SU-DHL-6 (cell line): Measurements from ENCODE around the gene NAV3.

Source experiments
- H2AFZ ChIP-seq: fragments of 200-600 bp; sonication (generic); 2 replicates; pipeline ENCODE4 v1.6.1; 2014; ENCODE audit warnings: low read depth, mild to moderate bottlenecking, moderate library complexity, mixed read lengths, antibody characterized with exemption, low read length; ENCODE audit not compliant: severe bottlenecking
- H3F3A ChIP-seq: fragments of 200-600 bp; shearing (Covaris generic); 2 replicates; pipeline ENCODE4 v1.6.0; 2016; ENCODE audit warnings: antibody characterized with exemption, mild to moderate bottlenecking; ENCODE audit not compliant: insufficient read depth
- H3K27ac ChIP-seq: fragments of 200-600 bp; sonication (generic); 2 replicates; pipeline ENCODE4 v1.5.1; 2016; ENCODE audit warnings: low read depth, mild to moderate bottlenecking, low read length, moderate library complexity, mixed read lengths
- H3K27me3 ChIP-seq: fragments of 200-600 bp; sonication (generic), shearing (Covaris generic); 2 replicates; pipeline ENCODE4 v1.6.0; 2014; ENCODE audit warnings: mild to moderate bottlenecking, low read length
- H3K36me3 ChIP-seq: fragments of 200-600 bp; sonication (generic); 2 replicates; pipeline ENCODE4 v1.6.1; 2014; ENCODE audit warnings: mild to moderate bottlenecking, low read length, mixed read lengths
- H3K4me2 ChIP-seq: fragments of 300-600, 200-600 bp; shearing (Covaris generic), sonication (generic); 2 replicates; pipeline ENCODE4 v1.6.0; 2014; ENCODE audit warnings: low read length, low read depth, mild to moderate bottlenecking; ENCODE audit not compliant: poor library complexity, severe bottlenecking
- H3K4me3 ChIP-seq: fragments of 200-600 bp; sonication (generic); 2 replicates; pipeline ENCODE4 v1.5.1; 2014; ENCODE audit warnings: antibody characterized with exemption, low read length, mild to moderate bottlenecking, mixed read lengths; ENCODE audit not compliant: insufficient read depth, poor library complexity, severe bottlenecking
- H3K79me2 ChIP-seq: fragments of 200-600 bp; sonication (generic); 2 replicates; pipeline ENCODE4 v1.6.1; 2014; ENCODE audit warnings: mild to moderate bottlenecking, low read length, moderate library complexity; ENCODE audit not compliant: insufficient read depth
- H3K9ac ChIP-seq: fragments of 200-600 bp; sonication (generic); 2 replicates; pipeline ENCODE4 v1.7.0; 2014; ENCODE audit warnings: mild to moderate bottlenecking, low read length
- H3K9me2 ChIP-seq: fragments of 200-600 bp; sonication (generic); replicated peaks from 2 replicates; pipeline ENCODE4 v1.6.1; 2014; ENCODE audit warnings: low read length; ENCODE audit not compliant: insufficient read depth
- H3K9me3 ChIP-seq: fragments of 200-600 bp; sonication (generic); 2 replicates; pipeline ENCODE4 v1.6.1; 2014; ENCODE audit warnings: low read length, mixed read lengths; ENCODE audit not compliant: insufficient read depth
- H4K20me1 ChIP-seq: fragments of 200-600 bp; sonication (generic); 2 replicates; pipeline ENCODE4 v1.6.1; 2014; ENCODE audit warnings: low read depth, mild to moderate bottlenecking, antibody characterized with exemption, low read length, moderate library complexity, mixed read lengths
- EZH2phosphoT487 ChIP-seq: fragments of 200-600 bp; sonication (generic), shearing (Covaris generic); conservative IDR thresholded peaks from 2 replicates; pipeline ENCODE4 v1.6.1; 2018; ENCODE audit warnings: mild to moderate bottlenecking, antibody characterized with exemption, low read length, moderate library complexity, mixed read lengths
- TF ChIP-seq, protein P1 (sequence below): fragments of 200-600 bp; sonication (generic); IDR thresholded peaks from one replicate; pipeline ENCODE4 v1.5.1; 2017; ENCODE audit warnings: antibody characterized with exemption, mild to moderate bottlenecking, low read length, moderate library complexity; ENCODE audit not compliant: insufficient read depth, poor library complexity, severe bottlenecking

NAV3 gene

DNA sequence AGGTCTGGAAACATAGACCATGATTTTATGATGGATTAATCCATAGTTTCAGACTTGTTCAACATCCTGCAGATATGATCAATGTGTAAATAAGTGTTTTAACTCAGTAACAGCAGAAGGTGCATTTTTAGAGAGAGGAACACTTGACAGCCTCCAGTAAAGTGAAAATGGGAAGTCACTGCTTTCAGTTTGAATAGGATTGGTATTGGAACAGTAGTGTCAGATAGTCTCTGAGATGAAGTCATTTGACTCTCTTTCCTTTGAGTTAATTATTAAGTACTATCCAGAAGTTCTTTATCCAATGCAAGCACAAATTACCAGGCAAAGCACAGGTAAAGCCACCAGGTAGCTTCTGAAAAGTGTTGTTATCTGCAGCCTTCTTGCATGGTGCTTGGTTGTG lies 14.5 kb upstream of the NAV3 start:
- Histone ChIP-seq H2AFZ (no peak overlapping the region), H3K4me2 (no peak overlapping the region), H3K79me2 (no peaks in the 10 kb centered on the region), H3K9me2 (no peaks in the 10 kb centered on the region), H3K27ac (no peak overlapping the region), H3K9ac (no peak overlapping the region), H3K36me3 (no peaks in the 10 kb centered on the region), H3K9me3 (no peaks in the 10 kb centered on the region), H3K27me3 (no peaks in the 10 kb centered on the region), H3K4me3 (no peak overlapping the region), H3F3A (no peaks in the 10 kb centered on the region), H4K20me1 (no peaks in the 10 kb centered on the region)
- no peak for TF ChIP-seq EZH2phosphoT487
- TF ChIP-seq, protein P1, sequence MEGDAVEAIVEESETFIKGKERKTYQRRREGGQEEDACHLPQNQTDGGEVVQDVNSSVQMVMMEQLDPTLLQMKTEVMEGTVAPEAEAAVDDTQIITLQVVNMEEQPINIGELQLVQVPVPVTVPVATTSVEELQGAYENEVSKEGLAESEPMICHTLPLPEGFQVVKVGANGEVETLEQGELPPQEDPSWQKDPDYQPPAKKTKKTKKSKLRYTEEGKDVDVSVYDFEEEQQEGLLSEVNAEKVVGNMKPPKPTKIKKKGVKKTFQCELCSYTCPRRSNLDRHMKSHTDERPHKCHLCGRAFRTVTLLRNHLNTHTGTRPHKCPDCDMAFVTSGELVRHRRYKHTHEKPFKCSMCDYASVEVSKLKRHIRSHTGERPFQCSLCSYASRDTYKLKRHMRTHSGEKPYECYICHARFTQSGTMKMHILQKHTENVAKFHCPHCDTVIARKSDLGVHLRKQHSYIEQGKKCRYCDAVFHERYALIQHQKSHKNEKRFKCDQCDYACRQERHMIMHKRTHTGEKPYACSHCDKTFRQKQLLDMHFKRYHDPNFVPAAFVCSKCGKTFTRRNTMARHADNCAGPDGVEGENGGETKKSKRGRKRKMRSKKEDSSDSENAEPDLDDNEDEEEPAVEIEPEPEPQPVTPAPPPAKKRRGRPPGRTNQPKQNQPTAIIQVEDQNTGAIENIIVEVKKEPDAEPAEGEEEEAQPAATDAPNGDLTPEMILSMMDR: no peak

DNA sequence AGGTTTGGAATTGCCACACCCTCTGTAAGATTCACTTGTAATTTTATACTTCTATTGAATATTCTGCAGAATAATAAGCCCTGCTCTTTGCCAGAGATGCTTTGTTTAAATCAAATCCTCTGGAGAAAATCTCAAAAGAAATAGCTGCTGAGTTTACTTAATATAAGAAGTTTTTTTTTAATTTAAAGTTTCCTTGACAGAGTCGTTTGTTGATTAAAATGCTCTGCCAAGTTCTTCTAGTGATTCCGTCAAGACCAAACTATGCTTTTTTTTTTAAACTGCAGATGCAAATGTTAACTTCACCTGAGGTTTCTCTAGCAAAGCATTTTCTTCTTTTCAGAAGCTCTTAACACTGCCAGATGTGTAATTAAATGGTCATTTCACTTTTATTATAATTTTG lies 13.4 kb upstream of the NAV3 start:
- H4K20me1 ChIP-seq: no peaks in the 10 kb centered on the region

DNA sequence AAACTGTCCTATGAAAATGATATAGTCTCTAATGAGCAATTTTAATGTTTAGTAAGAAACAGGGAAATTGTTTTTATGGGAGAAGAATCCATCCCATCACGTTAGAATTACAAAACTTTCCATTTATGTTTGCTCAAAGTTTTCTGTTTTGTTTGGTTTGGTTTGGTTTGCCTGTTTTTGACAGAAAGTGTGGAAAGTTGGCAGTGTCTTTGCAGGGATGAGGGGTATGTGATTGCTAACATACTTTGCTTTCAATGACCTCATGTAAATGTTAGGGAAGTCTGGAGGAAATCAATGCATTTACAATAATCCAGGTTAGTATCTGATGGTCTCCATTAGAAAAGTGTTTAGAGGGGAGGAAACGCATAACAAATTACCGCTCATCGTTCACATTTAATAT lies 12.3 kb upstream of the NAV3 start:
- Histone ChIP-seq H3K9me2 (no peaks in the 10 kb centered on the region), H3K4me2 (no peak overlapping the region), H3K9me3 (no peaks in the 10 kb centered on the region), H4K20me1 (no peaks in the 10 kb centered on the region), H3F3A (no peaks in the 10 kb centered on the region), H3K9ac (no peak overlapping the region), H2AFZ (no peak overlapping the region), H3K27me3 (no peaks in the 10 kb centered on the region), H3K36me3 (no peaks in the 10 kb centered on the region; the same call in 1 of the 2 replicates), H3K79me2 (no peaks in the 10 kb centered on the region), H3K4me3 (no peak overlapping the region), H3K27ac (no peak overlapping the region)
- TF ChIP-seq, protein P1: no peak
- no peak for TF ChIP-seq EZH2phosphoT487

More for the DNA sequence above, 13.4 kb upstream of the NAV3 start:
- Histone ChIP-seq H3K9ac (no peak overlapping the region), H3F3A (no peaks in the 10 kb centered on the region), H3K27ac (no peak overlapping the region), H3K36me3 (no peaks in the 10 kb centered on the region; the same call in 1 of the 2 replicates), H3K27me3 (no peaks in the 10 kb centered on the region), H3K9me2 (no peaks in the 10 kb centered on the region), H2AFZ (no peak overlapping the region), H3K79me2 (no peaks in the 10 kb centered on the region), H3K4me2 (no peak overlapping the region), H3K9me3 (no peaks in the 10 kb centered on the region), H3K4me3 (no peak overlapping the region)
- TF ChIP-seq, protein P1: no peak
- no peak for TF ChIP-seq EZH2phosphoT487

DNA sequence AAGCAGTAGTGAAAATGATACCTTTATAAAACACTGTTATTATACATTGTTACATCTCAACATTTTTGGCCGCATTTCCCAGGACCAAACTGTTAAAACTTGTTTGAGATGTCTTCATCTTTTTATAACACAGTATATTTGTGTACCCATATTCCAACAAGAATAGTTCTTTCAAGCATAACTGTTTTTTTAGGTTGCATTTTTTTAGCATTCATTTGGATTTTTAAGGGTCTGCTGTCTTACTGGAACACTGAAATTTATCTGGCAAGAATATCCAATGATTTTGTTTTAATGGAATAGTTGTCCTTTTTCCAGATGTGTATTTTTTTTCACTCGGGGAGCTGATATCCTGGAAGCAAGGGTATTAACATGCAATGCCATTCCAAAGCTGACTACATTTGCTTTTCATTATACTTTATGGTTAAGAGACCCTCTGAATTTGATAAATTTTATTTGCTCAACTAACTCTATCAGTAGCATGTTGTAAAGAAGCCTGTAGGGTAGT lies 8.9 kb upstream of the NAV3 start:
- H3K27ac ChIP-seq: no peak overlapping the region
- TF ChIP-seq EZH2phosphoT487: no peak
- TF ChIP-seq, protein P1: no peak
- H3K79me2 ChIP-seq: no peaks in the 10 kb centered on the region
- H3K9ac ChIP-seq: no peak overlapping the region
- H3K4me3 ChIP-seq: no peak overlapping the region
- H3K9me3 ChIP-seq: no peaks in the 10 kb centered on the region
- H3K36me3 ChIP-seq: no peaks in the 10 kb centered on the region; the same call in 1 of the 2 replicates
- H3K9me2 ChIP-seq: no peaks in the 10 kb centered on the region
- no peaks in the 10 kb centered on the region for H4K20me1 ChIP-seq
- no peaks in the 10 kb centered on the region for H3F3A ChIP-seq
- H2AFZ ChIP-seq: no peak overlapping the region
- H3K27me3 ChIP-seq: no peaks in the 10 kb centered on the region
- H3K4me2 ChIP-seq: no peak overlapping the region
